Measurements from ENCODE around the gene DDR2.
"Not testable (repeated sequence)": the region's sequence is repeated elsewhere in the genome, so short reads cannot be mapped to it uniquely, and the experiment has no call there.

The DDR2 gene

DNA sequence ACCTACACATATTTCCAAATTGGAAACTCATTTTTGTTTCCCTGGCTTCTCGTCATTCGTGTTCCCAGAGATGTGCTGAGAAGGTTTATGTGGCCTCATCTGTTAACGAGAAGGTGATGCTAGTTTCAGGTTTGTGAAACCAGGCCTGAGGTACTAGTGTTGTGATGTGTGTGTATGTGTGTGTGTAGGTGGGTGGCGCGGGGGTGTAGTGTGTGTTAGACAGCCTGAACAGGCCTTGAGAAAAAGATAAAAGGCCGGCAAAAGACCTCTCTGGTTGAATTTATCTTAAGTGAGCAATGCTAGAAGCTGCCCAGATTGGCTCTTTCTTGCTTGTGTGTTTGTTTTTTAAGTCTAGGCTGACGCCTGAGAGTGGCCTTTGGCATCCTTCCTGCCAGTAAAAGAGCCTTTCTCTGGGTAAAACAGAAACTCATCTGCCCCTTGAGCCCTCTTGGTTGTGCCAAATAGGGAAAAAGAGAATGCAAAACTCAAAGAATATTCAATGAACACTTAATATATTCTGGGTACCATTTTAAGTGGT is 92.4 kb downstream of the DDR2 start:
- no peak for DNase-seq

DNA sequence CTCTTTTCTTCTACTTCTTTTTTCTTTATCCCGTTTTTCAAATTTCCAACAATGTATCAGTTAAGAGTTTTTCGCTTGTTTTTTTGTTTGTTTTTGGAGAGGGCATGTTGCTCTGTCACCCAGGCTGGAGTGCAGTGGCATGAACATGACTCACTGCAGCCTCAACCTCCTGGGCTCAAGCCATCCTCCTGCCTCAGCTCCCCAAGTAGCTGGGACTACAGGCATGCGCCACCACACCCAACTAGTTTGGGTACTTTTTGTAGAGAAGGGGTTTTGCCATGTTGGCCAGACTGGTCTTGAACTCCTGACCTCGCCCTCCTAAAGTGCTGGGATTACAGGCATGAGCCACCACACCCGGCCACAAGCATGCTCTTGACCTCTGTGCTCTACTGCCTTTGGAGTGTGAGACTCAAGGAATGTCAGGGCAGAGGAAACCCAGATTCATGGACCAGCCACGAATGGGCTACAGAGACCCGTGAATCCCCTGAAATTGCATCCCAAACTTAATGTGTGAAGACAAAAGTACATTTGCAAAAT is 93.1 kb downstream of the DDR2 start:
- no peak for DNase-seq

DNA sequence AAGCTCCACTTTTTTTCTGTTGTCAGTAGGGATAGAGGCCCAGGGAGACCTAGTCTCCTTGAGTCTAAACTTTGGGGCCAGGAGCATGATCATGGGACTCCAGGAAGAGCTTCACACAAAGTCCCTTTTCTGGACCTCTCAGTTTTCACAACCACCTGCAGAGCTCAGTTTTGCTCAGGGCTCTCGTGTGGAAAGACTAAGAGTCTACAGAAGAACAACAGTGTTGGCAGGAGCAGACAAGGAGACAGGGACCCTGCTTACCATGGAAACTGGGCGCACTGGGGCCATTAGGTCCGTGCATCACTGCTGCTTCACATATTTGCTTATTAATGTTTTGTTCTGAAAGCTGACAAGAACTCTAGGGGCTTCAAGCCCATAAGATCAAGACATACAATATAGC is 94.3 kb downstream of the DDR2 start:
- no peak for DNase-seq

DNA sequence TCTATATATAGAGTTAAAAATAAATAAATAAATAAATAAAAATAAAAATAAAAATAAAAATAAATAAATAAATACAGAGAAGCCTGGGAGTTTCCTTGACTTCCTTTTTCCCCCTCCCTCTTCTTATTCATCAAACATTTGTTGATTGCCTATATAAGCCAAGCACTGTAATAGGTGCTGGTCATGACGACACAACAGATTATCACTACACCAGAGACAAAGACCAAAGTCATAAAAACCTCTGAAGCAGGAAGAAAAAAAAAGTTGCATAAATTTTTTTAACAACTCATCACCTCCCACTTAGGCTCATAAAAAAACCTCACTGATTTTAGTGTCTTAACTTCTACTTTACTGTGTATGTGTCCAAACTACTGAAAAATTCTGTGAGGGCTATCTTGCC is 95.2 kb downstream of the DDR2 start:
- not testable (repeated sequence) for DNase-seq

DNA sequence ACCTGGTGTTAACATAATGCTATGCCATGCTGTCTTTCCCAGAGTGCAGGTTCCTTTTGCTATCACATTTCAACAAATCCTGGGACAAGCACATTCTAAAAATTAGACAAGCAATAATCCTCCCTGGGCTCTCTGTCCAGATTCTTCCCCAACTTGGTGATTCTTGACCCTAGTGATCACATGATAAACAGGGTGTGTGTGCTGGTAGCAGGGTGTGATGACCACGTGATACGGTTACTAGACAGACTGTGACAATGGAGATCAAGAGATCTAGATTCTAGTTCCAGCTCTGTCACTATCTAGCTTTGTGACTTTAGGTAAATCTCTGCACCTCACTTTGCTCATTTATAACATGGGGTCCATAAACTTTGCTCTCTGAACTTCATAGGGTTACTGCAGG is 96.3 kb downstream of the DDR2 start:
- DNase-seq = no peak

DNA sequence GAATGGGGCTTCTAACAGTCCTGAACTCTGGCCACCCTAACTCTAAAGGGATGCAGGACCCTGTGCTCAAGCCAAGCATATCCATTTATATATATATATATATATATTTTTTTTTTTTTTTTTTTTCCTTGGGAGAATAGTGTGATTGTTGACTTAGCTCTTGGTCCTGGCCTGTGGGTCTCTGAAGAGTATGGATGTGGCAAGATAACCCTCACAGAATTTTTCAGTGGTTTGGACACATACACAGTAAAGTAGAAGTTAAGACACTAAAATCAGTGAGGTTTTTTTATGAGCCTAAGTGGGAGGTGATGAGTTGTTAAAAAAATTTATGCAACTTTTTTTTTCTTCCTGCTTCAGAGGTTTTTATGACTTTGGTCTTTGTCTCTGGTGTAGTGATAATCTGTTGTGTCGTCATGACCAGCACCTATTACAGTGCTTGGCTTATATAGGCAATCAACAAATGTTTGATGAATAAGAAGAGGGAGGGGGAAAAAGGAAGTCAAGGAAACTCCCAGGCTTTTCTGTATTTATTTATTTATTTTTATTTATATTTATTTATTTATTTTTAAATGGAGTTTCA is 97.0 kb downstream of the DDR2 start:
- not testable (repeated sequence) for DNase-seq

DNA sequence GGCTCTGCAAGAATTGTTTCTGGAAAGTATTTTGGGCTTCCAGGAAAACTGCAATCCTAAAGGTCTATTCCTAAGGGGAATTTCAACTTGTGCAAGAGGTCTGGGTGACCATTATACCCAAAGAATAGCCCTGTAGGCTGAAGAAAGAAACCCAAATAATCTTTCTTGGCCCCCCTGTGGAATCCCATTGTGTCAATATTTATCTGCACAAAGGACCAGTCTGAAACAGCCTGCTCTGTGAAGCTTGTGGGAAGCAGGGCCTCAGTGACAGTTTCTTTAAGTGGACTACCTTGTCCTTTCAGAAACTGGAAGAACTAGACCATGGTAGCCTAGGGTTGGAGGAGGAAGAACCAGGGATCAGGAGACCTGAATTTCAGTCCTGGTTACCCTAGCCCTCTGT is 99.8 kb downstream of the DDR2 start:
- no peak for DNase-seq

DNA sequence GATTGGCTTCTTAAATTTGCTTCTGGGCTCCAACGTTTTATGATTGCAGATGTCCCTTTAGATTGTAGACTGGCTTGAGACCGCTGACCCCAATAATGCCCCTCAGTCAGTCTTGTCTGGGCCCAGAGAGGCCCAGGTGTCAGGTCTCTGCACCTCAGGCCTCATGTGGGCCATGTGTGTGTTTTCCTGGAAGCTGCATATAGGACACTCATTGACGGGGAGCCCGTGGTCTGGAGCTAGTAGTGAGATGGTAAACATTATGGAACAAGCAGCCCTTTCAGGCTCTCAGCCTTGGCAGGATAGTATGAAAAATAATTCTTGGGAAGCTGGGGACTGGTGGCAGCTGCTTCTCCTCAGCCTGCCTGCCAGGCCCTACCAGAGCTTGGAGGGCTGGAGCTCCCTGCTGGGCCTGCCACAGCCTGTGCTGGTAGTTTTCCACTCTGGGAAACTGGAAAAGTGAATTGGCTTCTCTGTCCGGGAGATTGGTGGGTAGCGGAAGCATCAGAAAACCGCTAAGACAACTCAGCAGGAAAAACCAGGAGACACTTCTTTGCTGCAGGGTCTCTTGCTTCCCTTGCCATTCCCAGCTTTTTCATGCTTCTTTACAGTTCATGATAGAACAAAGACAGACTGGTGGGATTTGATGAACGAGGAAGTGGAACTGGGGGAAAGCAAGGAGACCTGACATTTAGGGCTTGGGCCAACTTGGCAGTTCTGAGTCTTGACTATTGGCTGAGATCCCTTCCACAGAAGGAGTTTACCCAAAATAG is 100.5 kb downstream of the DDR2 start:
- DNase-seq = no peak

DNA sequence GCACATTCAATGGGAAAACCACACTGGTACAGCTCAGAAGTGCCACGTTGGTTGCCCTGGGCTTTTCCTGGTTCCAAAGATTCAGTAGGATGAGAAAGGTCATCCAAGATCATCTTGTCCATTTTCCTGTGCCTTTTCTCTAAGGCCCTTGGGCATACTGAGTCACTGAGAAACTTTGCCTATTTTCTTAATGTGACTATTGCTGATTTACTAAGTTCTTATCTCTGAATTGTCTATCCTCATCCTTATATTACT is 101.0 kb downstream of the DDR2 start:
- no peak for DNase-seq

DNA sequence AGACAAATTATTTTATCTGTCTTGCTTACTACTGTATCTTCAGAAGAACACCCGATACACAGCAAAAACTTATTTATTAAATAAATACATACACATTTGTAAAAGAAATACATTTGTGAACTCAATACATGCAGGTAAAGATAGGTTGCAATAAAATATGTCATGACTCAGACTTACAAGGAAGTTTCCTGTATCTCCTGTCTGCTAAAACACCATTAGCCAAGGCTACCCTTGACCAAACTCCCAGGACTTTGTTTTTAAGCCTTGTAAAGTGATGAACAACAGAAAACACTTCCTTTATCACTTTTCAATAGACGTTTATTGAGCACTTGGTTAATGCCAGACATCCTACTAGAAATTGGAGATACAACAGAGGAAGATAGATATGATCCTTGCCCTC is 101.8 kb downstream of the DDR2 start:
- no peak for DNase-seq

DNA sequence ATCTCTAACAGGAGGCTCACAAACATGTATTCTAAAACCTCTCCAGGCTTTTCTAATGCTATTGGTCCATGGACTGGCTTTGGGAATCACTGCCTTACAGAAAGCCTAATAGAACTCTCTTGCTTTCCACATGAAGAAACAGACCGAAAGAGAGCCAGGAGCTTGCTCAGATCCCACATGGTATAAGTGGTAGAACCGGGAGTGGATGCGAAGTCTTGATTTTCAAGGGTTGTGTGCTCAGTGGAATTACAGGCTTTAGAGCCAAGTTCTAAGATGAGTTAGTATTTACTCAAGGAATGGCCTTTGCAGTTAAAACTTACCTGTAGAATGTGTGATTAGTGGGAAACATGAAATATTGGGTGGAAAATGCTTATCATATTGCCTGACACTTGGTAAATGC is 103.9 kb downstream of the DDR2 start:
- no peak for DNase-seq

DNA sequence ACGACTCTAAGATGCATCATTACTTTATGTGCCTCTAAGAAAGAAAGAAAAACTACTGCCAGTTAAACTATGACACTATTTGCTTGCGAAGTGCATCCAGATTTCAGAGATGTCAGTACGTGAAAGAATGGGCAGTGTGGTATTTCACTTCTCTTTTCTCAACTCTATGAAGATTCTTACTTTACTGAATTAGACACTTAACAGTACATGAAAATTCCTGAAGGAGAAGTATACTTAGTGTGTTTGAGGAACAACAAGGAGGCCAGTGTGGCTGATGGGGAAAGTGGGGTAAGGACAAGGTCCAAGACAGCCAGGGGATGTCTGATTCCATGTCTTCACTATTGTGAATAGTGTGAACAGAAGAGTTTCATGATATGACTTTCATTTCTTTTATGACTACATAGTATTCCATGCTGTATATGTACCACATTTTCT is 104.4 kb downstream of the DDR2 start:
- no peak for DNase-seq

DNA sequence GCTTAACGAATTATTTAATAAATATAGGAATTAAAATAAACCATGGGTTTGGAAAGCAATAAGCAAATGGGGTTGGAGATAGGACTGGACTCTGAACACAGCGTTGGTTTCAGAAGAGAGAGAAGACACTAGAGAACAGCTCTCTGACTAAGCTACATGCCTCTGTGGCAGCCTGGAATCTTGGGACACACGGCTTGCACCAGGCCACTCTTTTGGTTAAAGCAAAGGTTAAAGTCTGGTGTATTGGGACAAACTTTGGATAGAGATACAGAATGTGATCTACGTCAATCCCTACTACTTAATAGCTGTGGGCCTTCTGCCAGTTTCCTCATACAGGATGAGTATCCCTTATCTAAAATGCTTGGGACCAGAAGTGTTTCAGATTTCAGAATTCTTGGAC is 108.5 kb downstream of the DDR2 start:
- DNase-seq = no peak

DNA sequence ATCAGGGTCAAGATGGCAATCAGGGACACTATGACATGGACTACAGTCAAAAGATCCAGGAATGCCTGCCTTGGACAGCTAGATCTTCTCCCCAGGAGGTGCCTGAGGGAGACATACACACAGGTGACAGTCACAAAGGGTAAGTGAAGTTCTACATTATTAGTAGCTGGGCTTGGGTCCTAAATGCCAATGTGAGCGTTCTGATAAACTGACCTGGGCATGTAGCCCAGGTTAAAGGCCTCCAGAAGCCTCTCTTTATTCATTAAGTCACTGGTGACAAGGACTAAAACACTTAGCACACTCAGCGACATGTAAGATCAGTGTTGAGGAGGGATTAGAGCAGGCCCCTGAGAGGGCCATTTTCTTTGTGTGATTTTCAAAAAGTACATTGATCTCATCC is 109.3 kb downstream of the DDR2 start:
- DNase-seq = no peak

DNA sequence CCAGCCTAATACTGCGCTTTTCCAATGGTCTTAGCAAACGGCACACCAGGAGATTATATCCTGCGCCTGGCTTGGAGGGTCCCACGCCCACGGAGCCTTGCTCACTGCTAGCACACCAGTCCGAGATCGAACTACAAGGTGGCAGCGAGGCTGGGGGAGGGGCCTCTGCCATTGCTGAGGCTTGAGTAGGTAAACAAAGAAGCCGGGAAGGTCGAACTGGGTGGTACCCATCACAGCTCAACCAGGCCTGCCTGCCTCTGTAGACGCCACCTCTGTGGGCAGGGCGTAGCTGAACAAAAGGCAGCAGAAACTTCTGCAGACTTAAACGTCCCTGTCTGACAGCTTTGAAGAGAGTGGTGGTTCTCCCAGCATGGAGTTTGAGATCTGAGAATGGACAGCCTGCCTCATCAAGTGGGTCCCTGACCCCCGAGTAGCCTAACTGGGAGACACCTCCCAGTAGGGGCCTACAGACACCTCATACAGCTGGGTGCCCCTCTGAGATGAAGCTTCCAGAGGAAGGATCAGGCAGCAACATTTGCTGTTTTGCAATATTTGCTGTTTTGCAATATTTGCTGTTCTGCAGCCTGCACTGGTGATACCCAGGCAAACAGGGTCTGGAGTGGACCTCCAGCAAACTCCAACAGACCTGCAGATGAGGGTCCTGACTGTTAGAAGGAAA is 114.1 kb downstream of the DDR2 start:
- not testable (repeated sequence) for DNase-seq

DNA sequence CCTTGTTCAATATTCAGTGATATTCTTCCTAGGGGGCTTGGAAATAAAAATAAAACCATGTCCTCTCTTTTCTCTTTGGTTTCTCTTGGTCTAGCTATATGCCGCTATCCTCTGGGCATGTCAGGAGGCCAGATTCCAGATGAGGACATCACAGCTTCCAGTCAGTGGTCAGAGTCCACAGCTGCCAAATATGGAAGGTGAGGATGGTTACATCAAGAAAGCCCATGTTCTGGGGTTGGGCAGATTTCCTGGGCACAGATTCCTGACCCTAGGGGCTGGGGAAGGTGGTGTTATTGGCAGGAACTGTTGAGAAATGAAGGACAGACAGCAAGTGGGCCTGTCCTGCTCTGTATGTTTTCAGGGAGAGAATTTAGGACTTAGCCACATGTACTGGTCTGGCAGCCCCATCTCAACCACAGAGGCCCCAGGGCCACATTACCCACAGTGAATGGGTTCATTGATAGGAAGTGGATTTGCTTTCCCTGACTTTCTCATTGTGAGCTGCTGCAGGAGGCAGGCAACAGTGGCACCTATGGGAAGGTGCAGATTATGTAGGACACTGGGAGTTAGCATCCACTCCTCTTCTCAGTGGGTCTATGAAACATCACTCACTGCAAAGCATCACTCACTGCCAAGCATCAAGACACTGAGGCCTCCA is 120.9 kb downstream of the DDR2 start:
- DNase-seq = no peak

DNA sequence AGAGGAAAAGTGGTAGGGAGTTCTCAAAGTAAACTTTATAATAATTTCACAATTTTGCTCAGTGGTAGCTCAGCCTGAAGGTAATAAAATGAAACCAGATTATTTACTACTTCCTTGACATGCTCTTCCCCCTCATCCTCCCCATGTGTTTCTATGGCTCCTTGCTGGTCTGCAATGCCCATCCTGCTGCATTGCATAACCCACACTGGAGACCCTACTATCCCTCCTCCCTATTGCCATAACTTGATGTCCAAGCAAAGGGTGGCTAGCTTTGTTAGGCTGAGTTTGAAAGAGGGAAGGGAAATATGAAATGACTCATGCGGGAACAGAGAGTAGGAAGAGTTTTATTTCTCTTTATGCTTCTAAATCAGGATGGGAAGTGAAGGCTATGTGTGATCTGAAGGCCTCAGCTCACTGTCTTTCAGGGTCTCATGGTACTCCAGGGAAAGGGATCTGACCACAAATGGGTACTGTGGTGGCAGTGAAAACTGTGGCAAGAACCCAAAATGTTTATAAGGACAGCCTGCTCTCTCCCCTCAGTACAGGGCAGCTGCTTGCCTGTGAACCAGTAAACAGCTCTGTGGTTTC is 121.8 kb downstream of the DDR2 start:
- DNase-seq = no peak

DNA sequence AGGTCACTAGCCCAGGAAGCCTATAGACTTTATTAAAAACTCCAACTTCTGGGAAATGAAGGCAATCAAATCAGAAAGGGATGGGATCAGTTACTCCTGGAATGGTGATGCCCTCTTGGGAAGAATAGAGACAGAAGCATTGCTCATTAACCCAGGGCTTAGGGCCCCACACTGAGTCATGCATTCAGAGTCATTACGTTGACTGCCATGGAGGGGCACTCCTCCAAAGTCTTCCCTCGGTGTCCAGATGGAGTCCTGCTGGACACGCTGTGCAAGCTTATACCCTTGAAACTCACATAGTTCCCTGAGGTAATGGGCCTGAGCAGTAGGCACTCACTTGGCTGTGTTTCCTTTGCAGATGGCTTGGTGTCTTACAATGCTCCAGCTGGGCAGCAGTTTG is 123.0 kb downstream of the DDR2 start:
- no peak for DNase-seq

DNA sequence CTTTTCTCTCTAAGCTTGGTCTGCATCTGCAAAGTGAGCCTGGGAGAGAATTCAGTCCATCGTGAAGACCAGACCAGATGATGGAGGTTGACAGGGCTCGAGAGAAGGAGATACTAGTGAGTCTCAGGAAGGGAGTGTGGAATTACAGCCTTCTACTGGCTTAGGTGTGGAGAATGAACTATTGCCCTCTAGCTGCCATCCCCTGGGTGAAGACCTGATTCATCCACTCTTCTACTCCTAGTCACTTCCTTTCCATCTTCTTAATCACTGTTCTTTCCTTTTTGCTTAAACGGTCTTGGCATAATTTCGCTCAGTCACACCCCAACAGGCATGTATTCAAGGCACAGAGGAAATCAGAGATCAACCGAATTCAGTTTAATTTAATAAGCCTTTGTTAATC is 124.3 kb downstream of the DDR2 start:
- DNase-seq = no peak

DNA sequence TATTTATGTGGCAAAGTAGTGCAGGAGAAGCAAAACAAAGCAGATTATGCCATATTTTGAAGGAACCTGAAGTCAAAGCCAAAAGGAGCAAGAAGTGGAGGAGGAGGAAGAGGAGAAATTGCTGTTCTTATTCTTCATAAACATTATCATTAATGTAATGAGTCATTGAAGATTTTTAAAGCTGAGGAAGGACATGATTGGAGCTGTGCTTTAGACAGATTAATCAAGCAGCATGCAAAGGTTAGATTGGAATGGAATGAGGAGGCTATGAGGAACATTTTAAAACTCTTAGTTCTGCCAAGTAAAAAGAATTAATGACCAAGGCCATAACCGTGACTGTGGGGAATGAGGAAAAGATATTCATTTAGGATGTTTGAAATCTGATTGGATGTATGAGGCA is 125.2 kb downstream of the DDR2 start:
- no peak for DNase-seq

DNA sequence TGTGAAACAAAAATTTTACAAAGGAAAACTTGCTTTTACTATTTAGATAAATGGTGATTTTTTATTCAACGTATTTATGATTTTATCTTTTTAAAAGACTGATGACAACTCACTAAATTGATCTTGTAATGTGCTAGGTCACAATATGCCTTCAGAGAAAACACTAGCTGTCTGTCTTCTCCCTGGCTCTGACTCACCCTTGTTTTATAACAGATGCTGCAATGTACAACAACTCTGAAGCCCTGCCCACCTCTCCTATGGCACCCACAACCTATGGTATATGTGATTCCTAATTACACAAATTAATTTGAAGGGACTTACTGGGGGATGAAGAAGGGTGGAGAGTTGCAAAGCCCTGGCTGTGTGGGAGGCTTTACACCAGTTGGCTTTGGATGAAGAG is 133.5 kb downstream of the DDR2 start:
- DNase-seq = no peak

DNA sequence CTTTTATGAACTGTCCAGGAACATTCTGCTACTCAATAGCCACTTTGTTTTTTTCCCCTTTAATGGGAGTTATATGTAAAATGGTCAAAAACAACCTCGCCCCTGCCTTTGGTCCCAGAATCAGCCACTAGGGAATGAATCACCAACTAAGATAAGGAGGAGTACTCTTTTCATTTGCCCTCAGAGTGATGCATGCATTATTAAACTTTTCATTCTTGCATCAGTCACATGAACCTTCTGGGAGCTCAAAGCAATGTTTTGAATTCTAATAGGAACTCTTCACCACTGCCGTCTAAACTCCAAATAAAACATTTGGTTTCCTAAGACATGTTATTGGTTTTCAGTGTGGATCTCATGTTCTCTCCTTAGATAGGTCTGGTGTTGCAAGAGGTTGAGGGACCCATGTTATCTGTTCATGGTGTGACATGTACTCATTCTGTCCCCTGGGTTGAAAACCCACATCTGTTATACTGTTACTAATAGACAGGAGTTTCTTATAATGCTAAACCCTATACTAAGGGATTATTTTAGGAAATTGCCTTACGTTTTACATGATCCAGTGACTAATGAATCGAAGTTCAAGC is 140.4 kb downstream of the DDR2 start:
- no peak for DNase-seq
